NCI-H146 treated with DMSO at 0.1 percent for 48 hours (cell line): ENCODE data around the gene TMEM132E.

Source experiments
- DNase-seq: peaks from one replicate; lab custom pipeline; 2025; ENCODE audit not compliant: unreplicated experiment; lab: John Stamatoyannopoulos, UW

TMEM132E gene

DNA sequence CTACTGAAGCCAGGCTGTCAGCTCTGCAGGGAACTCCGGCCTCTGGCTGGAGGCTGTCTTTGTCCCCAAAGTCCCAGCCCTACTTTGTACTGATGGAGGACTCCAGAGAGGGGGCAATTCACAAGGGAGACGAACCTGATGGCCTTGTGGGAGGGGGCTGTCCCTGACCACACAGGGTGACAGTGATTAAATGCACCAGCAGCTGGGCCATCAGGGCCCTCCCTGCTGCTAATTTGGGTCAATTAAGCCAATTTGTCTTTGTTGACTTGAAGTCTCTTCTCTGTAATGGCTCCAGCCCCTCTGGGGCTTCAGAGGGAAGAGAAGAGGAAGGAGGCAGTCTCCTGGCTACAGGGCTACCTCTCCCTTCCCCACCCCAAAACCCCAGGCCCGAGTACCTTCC, 22.0 kb downstream of the TMEM132E start:
- no peak for DNase-seq

DNA sequence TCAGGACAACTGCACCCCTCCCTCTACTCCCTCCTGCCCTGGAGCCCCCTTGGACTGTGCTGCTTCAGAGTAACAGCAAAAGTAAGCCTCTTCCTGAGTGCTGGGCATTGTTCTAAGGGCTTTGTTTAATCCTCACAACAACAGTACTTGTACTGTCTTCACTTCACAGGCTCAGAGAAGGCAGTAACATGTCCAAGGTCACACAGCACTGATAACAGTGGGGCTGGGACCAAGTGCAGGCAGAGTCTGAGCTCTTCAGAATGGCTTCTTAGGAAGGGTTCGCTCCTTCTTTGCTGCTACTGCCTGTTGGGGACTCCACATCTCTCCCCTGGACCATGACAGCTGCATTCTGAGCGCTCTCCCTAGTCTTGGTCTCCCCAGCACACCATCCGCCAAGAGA, 24.6 kb downstream of the TMEM132E start:
- no peak for DNase-seq

DNA sequence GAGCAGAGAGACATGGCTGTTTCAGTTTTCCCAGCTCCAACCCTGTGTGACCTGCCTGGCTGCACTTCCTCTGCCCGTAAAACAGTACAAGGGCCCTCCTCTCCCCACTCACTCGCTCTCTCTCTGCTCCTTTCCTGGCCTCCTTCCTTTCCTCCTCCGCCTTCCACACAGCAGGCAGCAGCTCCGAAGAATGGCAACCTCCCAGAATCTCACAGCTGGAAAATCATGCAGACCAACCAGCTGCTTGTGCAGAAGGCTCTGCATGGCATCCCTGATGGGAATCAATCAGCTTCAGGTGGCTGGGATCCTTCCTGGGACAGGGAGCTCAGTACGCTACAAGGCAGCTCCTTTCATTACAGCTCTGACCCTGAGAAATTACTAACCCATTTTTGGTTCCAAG, 27.4 kb downstream of the TMEM132E start:
- DNase-seq, result no peak

DNA sequence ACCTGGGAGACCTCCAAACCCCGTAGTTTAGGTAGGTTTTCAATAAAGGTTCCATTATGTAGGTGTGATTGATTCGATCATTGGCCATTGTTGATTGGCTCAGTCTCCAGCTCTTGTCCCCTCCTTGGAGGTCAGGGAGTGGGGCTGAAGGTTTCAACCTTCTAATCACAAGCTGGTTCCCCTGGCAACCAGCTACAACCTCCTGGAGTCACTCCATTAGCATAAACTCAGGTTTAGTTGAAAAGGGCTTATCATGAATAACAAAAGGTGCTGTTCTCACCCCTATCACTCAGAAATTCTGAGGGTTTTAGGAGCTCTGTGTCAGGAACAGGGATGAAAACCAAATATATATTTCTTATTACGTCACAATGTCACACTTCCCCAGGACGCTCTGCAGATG, 28.5 kb downstream of the TMEM132E start:
- no peak for DNase-seq

DNA sequence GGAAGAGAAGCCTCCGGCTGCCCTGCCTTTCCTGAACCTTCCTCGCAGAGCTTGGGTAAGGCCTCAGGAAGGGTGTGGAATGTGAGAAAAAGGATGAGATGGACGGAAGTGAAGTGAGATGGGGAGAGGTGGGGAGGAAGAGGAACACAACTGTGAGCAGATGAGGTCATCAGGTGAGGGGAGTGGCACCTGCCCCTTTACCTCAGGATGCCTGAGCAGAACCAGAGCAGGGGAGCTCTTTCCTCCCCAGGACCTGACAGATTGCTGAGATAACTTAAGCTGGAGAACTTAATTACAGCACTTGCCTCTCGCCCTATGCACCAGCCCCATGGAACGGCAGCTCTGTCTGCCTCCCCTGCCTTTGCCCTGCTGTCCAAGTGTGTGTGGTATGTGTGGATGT, 29.8 kb downstream of the TMEM132E start:
- no peak for DNase-seq

DNA sequence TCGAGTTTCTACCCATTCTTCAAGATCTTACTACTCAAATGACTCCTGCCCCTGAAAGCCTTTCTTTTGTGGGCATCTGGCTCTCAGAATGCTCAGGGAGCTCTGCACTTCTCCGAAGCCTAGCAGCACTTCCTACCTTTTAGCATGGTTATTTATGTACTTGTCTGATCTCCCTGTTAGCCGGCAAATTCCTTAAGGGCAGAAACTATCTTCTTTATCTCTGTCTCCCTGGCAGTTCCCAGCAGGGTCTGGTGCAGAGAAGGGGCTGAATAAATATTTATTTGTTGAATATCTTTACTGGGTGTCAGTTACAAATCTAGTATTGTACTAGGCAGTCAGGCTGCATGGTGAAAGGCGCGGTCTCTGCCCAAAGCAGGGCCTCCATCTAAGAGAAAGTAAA, 30.7 kb downstream of the TMEM132E start:
- no peak for DNase-seq

DNA sequence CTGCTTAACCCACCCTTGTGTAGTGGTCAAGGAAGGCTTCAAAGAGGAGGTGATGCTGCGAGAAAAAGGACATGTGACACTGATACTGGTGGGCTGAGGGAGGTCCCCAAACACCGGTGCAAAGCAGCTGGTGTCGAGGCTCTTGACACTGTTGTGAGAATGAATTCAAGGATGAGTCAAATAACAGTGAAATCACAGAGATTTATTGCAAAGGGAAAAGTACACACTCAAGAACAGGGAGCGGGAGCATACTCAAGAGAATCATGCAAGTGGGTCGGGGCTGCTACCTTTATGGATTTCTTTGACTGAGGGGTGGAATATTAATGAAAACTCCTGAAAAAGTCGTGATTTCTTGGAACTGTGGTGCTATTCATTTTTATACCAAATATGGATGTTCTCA, 31.1 kb downstream of the TMEM132E start:
- no peak for DNase-seq

DNA sequence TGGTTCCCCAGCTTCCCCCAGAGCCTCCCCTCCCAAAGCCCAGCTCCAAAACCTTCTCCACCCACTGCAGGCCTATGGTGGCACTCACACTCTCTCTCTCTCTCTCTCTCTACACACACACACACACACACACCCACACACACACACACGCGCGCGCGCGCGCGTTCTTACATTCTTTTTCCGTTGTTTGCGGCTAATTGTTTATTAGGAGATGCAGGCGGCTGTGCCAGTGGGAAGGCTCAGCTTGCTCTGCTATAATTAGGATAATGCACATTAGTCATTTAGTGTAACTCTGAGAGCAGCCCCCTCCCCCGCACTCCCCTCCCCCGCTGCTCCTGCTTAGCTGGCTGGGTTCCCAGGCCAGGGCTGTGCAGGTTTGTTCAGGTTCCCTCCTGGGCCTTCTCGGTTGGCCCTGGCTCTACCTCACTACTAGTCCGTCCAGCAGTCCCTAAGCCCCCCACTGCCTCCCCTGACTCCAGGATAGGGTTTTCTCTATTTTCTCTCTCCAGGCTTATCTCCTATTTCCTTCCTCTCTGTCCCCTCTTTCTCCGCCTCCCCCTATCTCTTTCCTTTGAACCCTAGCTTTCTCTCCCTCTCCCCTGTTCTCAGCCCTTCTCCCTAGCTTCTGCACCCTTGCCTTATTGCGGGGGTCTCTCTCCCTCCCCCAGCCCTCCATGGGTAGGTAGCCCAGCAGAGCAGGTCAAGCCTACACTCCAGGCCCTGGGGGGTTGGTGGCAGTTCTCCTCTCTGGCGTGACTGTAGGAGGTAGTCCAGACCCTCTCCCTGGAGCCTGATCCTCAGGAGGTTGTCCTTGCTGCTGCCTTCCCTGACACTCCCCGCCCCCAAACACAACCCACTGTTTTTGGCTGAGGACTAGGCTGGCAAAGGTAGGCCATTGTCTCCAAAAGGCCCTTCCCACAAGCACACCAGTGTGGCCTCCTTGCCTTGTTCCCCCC, 34.0 kb downstream of the TMEM132E start:
- no peak for DNase-seq

DNA sequence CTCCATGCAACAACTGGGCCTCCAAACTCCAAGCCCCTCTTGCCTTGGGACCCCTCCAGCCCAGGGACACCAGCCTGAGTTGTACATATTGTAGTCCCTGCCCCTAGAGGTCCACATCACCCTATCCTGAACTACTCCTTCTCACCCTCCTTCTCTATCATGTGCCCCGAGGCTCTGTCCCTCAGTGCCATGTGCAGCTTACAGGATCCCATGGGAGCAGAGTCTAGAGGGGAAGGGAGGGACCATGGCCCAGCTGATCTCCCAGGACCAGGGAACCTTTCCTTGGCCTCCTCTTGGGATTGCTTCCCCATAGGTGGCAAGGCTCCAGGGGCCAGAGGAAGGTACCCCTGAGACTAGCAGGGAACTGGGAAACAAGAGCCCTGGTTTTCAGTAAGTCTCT, 35.3 kb downstream of the TMEM132E start:
- no peak for DNase-seq

DNA sequence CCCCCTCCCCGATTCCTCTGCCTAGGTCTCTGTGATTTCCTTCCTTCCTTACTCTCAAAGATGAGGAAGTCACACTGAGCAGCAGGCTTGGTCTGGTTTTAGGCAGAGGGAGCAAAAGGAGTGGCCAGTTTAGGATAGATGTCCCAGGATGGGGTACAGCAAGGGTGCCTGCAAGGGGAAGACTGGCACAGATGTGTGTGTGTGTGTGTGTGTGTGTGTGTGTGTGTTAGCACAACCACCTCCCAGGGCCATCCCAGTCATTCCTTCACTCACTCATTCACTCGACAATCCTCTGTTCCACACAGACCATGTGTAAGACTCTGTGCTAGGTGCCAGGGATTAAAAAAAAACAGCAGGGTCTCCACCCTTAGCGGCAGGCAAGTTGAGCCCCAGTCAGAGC, 35.9 kb downstream of the TMEM132E start:
- DNase-seq, result no peak

DNA sequence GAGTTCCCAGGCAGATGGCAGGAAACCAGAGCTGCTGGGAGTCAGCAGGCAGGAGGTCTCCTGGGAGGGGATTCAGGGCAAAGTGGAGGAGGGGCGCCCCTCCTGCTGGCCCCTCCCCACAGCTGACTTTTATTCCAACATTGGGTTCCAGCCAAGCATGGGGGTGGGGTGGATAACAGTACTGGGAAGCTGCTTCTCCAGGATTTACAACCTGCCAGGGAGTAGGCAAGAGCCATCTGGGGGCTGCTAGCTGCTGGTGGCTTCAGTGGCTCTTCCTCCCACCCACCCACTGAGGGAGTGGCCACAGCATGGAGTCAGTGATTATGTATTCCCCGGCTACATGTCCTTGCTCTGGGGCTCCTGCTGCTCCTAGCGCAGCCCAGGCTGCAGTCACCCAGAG, 36.8 kb downstream of the TMEM132E start:
- no peak for DNase-seq

DNA sequence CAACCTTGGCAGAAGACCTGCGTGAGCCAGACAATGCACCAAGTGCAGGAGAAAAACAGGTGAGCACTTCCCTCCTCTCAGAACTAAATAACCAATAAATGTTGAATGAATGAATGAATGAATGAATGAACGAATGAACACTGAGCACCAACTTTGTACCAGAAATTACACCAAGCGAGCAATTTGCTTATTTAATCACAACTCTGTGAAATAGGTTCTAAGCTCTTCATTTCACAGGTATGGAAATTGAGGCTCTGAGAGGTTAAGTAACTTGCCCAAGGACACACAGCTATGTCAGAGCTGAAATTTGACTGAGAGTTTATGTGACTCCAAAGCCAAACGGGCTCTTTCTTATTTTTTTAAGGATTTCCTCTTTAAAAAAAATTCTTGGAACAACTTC, 38.0 kb downstream of the TMEM132E start:
- DNase-seq, result no peak

DNA sequence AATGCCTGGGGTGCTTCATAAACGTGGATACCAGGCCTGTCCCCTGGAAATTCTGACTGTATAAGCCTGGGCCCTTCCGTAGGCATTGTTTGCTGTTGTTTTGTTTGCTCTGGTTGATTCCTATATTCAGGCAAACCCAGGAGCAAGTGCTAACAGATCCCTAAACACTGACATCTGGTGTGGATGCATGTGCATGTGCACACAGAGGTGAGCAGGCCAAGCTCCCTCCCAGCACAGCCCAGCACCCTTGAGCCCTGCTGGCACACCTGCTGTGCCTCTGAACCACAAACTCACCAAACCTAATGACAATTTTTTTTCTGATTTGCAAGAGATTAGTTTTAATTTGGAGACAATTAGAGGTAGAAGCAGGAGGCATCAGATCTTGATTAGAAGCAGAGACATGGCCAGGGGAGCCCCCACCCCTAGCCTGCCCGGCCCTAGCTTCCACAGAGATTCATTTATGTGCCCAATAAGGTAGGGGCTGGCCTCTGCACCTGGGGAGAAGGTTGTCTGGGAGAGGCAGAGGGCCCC, 40.4 kb downstream of the TMEM132E start:
- no peak for DNase-seq

DNA sequence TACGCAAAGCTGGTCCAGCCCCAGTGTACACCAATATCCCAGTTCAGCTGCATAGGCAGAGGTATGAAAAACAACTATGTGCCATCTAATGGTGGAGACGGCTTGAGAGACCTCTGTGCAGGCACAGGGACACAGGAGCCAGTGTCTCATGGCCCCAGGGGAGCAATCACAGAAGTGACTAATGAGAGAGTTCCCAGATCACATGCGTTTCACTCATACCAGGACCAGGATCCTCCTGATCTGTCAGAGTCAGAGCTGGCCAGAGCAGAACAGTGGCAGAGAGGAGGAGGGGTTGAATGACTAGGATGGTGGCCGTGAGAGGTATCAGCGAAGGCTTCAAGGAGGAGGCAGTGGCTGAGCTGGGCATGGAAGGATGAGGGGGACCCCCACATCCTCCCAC, 41.1 kb downstream of the TMEM132E start:
- DNase-seq, result no peak

DNA sequence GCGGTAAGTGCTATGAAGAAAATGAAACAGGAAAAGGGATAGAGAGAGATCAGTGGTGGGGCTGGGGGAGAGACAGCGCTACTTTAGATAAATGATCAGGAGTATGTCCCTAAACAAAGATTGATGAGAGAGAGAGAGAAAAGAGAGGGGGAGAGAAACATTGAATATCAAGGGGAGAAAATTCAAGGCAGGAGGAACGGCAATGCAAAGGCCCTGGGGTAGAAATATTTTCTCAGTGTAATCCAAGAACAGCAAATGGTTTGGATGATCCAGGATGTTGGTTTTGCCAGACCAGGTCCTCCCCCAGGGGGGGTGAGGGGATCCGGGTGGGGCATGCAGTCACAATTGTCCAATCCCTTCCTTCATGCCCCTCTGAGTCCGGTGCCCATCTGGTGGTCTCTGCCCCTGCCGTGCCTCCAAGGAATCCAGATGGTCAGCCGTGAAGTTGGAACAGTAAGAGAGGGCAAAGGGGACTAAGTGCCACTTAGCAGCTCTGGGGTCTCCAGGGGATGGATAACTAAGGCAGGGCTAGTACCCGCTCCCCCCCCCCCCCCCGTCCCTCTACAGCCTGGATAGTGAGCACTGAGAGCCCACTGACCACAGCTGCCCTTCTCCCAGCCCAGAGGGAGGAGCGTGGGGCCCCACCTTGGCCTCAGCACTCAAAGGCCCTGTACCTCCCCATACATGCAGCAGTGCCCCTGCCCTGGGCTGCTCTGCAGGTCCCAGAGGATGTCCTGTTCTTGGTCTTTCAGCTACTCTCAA, 43.7 kb downstream of the TMEM132E start:
- no peak for DNase-seq

DNA sequence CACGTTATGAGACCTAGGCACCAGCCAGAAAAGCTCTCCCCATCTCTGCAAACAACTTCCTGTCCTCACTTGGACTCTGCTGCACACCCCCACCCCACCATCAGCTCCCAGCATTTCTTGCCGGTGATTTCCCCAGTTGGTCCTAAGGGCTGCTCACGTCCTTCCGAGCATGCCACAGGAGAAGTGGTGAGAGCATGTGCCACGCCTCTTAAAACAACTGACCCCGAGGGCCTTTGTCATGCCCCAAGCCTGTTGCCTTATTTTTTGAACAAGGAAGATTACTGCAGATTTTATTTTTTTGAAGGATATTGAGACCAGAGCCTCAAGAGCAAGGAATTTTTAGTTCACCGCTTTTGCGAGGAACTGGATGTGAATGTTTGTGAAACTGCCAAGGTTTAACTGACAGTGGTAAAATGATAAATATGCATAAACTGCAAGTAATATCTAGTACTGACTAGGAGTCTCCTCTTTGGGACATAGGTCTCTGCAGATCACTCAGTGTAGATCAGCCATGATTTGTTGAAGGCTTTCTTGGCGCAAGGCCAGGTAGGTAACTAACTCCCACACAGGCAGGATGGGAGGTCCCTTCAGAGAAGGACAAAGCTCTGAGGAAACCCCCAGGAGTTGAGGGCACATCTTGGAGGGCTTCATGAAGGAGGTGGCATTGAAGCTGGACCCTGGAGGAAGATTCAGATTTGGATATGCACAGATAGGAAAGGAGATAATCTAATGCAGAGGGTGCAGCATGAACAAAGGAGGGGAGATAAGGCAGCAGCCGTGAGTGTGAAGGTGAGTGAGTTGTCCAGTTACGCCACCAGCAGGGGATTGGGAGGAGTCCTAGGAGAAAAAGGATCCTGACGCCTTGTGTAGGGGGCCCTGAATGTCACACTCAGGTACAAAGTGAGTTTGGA, 44.7 kb downstream of the TMEM132E start:
- DNase-seq, result no peak

DNA sequence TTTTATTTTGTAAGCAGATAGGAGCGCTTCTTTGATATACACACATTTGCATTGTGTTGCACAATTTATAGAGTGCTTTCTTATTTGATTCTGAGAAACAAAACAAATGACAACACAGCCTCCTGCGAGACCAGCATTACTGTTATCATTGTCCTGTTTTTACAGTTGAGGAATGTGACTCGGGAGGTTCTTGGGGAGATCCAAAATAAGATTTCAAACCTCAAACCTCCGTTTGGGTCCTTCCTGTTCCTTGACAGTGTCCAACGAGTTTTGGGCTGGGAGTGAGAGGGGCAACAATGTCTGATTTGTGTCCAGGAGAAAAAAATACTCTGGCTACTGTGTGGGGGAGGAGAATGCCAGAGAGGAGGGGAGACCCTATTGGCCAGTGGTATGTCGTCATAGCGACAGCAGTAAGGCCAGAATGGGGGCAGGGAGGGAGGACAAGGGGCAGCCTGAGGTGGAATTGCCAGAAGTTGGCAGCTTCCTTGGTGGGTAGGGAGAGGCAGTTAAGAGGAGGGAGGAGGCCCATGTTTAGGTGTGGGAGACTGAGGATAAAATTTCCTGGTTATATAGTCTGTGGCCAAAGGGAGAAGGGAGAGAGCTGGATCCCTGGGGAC, 45.5 kb downstream of the TMEM132E start:
- no peak for DNase-seq

DNA sequence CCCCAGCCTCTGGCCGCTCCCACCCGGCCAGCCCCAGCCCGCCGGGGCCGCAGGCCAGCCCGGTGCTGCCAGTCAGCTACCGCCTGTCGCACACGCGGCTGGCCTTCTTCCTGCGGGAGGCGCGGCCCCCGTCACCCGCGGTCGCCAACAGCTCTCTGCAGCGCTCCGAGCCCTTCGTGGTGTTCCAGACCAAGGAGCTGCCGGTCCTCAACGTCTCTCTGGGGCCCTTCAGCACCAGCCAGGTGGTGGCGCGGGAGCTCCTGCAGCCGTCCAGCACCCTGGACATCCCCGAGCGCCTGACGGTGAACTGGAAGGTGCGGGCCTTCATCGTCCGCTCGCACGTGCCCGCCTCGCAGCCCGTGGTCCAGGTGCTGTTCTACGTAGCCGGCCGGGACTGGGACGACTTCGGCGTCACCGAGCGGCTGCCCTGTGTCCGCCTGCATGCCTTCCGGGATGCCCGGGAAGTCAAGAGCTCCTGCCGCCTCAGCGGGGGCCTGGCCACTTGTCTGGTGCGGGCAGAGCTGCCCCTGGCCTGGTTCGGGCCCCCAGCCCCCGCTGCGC, 46.8 kb downstream of the TMEM132E start:
- DNase-seq, result no peak

DNA sequence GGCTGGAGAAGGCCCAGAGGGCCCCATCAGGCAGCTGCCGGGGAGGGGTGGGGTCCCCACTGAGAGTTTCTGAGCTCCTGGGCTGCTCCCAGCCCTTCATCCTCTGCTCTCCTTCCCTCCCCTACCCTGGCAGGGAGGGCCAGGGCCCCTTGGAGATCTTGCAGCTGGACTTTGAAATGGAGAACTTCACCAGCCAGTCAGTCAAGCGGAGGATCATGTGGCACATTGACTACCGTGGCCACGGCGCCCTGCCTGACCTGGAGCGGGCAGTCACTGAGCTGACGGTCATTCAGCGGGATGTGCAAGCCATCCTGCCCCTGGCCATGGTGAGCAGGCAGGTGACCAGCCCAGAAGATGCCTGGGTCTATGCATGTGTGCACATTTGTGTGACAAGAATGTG, 49.5 kb downstream of the TMEM132E start:
- no peak for DNase-seq

DNA sequence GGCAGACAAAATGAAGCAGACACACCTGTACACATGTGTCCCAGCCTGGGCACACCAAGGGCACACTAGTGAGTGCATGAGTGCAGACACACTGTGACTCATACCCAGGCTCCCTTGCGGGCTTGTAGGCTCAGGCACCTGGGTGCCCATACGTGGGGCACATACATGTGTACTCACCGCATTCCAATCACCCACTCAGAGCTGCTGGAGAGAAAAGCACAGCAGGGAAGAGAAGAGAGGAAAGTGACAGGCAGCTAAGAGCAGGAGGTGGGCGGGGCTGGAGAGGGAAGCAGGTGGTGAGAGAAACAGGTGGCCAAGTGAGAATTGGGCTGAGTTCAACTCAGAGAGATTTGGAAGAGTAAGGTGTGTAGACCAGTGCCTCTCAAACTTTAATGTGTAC, 54.0 kb downstream of the TMEM132E start:
- DNase-seq, result no peak
